Keratinocyte (primary cell): ENCODE data around the gene POC5. TPM values are rescaled to one million over a fixed set of nuclear protein-coding genes. Genes with fewer than 3 reads are reported as not detected.
"Not testable (repeated sequence)": the region's sequence is repeated elsewhere in the genome, so short reads cannot be mapped to it uniquely, and the experiment has no call there.

Experiments
- DNase-seq: peaks from one replicate; pipeline ENCODE4 v3.0.0-alpha.2; 2011; ENCODE audit warnings: low read depth, missing footprints, low spot score
- FAIRE-seq: peaks from 2 replicates; lab custom pipeline; 2011; peaks lifted over from hg19 to GRCh38; lab: Jason Lieb, UNC
- H2AFZ ChIP-seq: 2 replicates; pipeline ENCODE4 v1.6.0; 2012; ENCODE audit warnings: low read length, control low read depth, inconsistent platforms; ENCODE audit not compliant: control insufficient read depth
- H3K27ac ChIP-seq: 2 replicates; pipeline ENCODE4 v1.5.1; 2011; ENCODE audit warnings: low read length; ENCODE audit not compliant: control insufficient read depth, insufficient read depth
- H3K27me3 ChIP-seq: 3 replicates; pipeline ENCODE4 v1.6.0; 2011; ENCODE audit warnings: low read length; ENCODE audit not compliant: control insufficient read depth, insufficient read depth; ENCODE audit errors: extremely low read depth
- H3K36me3 ChIP-seq, 2 experiments: 2 replicates in 1 of 2; 3 replicates in 1 of 2; pipeline ENCODE4 v1.5.1; 2011; ENCODE audit warnings: low read length in 2 of 2, mild to moderate bottlenecking in 1 of 2; ENCODE audit not compliant: control insufficient read depth in 2 of 2, insufficient read depth in 2 of 2; ENCODE audit errors: extremely low read depth in 1 of 2
- H3K4me1 ChIP-seq: 3 replicates; pipeline ENCODE4 v1.5.1; 2011; ENCODE audit warnings: low read length; ENCODE audit not compliant: control insufficient read depth, insufficient read depth; ENCODE audit errors: extremely low read depth
- H3K4me2 ChIP-seq: 3 replicates; pipeline ENCODE4 v1.6.0; 2011; ENCODE audit warnings: low read depth, low read length; ENCODE audit not compliant: control insufficient read depth, insufficient read depth; ENCODE audit errors: extremely low read depth
- H3K4me3 ChIP-seq, 3 experiments: fragments of 200-600 bp in 1 of 3; sonication (generic) in 1 of 3; 2 replicates in 2 of 3; 3 replicates in 1 of 3; pipeline ENCODE4 v1.5.1; 2011 to 2016; ENCODE audit warnings: low read length in 3 of 3, mild to moderate bottlenecking in 3 of 3, control low read depth in 2 of 3, inconsistent platforms in 1 of 3, low read depth in 1 of 3, mixed read lengths in 1 of 3, mixed run types in 1 of 3, moderate library complexity in 1 of 3; ENCODE audit not compliant: control insufficient read depth in 2 of 3, insufficient read depth in 2 of 3; ENCODE audit errors: extremely low read depth in 1 of 3
- H3K79me2 ChIP-seq: 2 replicates; pipeline ENCODE4 v1.6.0; 2012; ENCODE audit warnings: low read length; ENCODE audit not compliant: control insufficient read depth, insufficient read depth
- H3K9ac ChIP-seq: 3 replicates; pipeline ENCODE4 v1.6.0; 2011; ENCODE audit warnings: low read length; ENCODE audit not compliant: control insufficient read depth, insufficient read depth; ENCODE audit errors: extremely low read depth
- H3K9me1 ChIP-seq: 3 replicates; pipeline ENCODE4 v1.6.0; 2011; ENCODE audit warnings: low read length; ENCODE audit not compliant: control insufficient read depth, insufficient read depth; ENCODE audit errors: extremely low read depth
- H3K9me3 ChIP-seq: 2 replicates; pipeline ENCODE4 v1.5.1; 2012; ENCODE audit warnings: low read depth, low read length; ENCODE audit not compliant: control insufficient read depth
- H4K20me1 ChIP-seq: 3 replicates; pipeline ENCODE4 v1.6.0; 2011; ENCODE audit warnings: low read length; ENCODE audit not compliant: control insufficient read depth, insufficient read depth; ENCODE audit errors: extremely low read depth
- EZH2 ChIP-seq: IDR thresholded peaks from one replicate; pipeline ENCODE4 v1.6.1; 2012; ENCODE audit warnings: inconsistent platforms, mild to moderate bottlenecking, low read length, moderate library complexity
- dilution Hi-C: fragments of 300-500 bp; cut with MboI; formaldehyde crosslinking; loops from one replicate; pipeline ENCODE4 v1.7.0; 2020; ENCODE audit warnings: low sequenced_read_pairs; ENCODE audit not compliant: extremely low pct_ligation_motif_present
- polyA plus RNA-seq, 5 experiments: library from polyadenylated mRNA; depleted of rRNA in 3 of 5; stranded (reverse) in 3 of 5; stranded (forward) in 1 of 5; unstranded in 1 of 5; fragments of >200 nt; gene quantifications; 1 replicate in 1 of 5; 2 replicates in 3 of 5; 3 replicates in 1 of 5; pipeline versions ENCODE4 v1.2.1 to v1.2.3, GENCODE V29; 2011 to 2012; ENCODE audit warnings: missing spikeins in 2 of 5, low read depth in 1 of 5, low replicate concordance in 1 of 5
- TF ChIP-seq, protein P1 (sequence below), 3 experiments: IDR thresholded peaks in 1 of 3; conservative IDR thresholded peaks in 1 of 3; optimal IDR thresholded peaks in 1 of 3; 2 replicates in 2 of 3; 3 replicates in 1 of 3; pipeline versions ENCODE3 to v1.5.1; 2011; ENCODE audit warnings: low read length in 3 of 3, mild to moderate bottlenecking in 3 of 3, moderate library complexity in 2 of 3, control low read depth in 1 of 3, inconsistent platforms in 1 of 3; ENCODE audit not compliant: insufficient read depth in 2 of 3; ENCODE audit errors: extremely low read depth in 1 of 3

The POC5 gene
- polyA plus RNA-seq, 1 donor (not counting 4 experiments of a cell fraction or from before 2014, with no cell fraction given) = 10.4 TPM

DNA sequence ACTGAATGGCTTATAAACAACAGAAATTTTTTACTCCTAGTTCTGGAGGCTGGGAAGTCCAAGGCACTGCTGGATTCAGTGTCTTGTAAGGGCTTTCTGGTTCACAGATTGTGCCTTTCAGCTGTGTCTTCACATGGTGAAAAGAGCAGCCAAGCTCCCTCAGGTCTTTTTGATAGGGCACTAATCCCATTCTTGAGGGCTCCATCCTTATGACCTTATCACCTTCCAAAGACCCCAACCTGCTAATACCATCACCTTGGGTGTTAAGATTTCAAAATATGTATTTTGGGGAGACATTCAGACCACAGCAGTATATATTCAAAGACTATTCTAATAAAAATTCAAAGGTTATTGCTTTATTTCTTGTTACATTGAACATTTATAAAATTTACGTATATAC is 16.5 kb upstream of the POC5 start:
- dilution Hi-C loops = no loop called here

DNA sequence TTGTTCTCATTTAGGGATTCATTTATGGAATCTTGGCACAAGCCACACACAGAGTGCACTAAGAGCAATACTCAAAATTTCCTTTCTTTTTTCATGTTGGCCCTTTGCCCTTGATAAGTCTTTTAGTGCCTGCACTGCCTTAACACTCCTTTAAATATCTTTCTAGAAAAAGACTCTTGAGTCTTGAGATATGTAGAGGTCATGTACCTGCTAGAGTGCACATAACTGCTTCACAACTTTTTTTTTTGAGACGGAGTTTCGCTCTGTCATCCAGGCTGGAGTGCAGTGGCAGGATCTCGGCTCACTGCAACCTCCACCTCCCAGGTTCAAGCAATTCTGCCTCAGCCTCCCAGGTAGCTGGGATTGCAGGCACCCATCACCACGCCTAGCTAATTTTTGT is 14.3 kb upstream of the POC5 start:
- H3K9me3 ChIP-seq, H3K9ac ChIP-seq, DNase-seq, H3K4me2 ChIP-seq, H4K20me1 ChIP-seq, H3K27ac ChIP-seq, H2AFZ ChIP-seq, H3K4me1 ChIP-seq, H3K36me3 ChIP-seq, dilution Hi-C loops, H3K27me3 ChIP-seq, FAIRE-seq, H3K79me2 ChIP-seq, H3K4me3 ChIP-seq, H3K9me1 ChIP-seq: not testable (repeated sequence)

More for the DNA sequence above, 16.5 kb upstream of the POC5 start:
- H3K4me2 ChIP-seq = no peak overlapping the region
- no peak overlapping the region for H2AFZ ChIP-seq
- no peaks in the 10 kb centered on the region for H3K4me1 ChIP-seq
- H3K9me3 ChIP-seq = no peaks in the 10 kb centered on the region
- TF ChIP-seq, protein P1, sequence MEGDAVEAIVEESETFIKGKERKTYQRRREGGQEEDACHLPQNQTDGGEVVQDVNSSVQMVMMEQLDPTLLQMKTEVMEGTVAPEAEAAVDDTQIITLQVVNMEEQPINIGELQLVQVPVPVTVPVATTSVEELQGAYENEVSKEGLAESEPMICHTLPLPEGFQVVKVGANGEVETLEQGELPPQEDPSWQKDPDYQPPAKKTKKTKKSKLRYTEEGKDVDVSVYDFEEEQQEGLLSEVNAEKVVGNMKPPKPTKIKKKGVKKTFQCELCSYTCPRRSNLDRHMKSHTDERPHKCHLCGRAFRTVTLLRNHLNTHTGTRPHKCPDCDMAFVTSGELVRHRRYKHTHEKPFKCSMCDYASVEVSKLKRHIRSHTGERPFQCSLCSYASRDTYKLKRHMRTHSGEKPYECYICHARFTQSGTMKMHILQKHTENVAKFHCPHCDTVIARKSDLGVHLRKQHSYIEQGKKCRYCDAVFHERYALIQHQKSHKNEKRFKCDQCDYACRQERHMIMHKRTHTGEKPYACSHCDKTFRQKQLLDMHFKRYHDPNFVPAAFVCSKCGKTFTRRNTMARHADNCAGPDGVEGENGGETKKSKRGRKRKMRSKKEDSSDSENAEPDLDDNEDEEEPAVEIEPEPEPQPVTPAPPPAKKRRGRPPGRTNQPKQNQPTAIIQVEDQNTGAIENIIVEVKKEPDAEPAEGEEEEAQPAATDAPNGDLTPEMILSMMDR (optimal IDR thresholded peaks at IDR 0.05 in 1 of 3, IDR thresholded peaks at IDR 0.05 in 1 of 3, conservative IDR thresholded peaks at IDR 0.05 in 1 of 3; ENCODE audit: extremely low read depth in 1 of 3, insufficient read depth in 2 of 3, low read length in 3 of 3) = no peak
- no peak for TF ChIP-seq EZH2
- no peak overlapping the region for H3K27ac ChIP-seq
- no peaks in the 10 kb centered on the region for H3K36me3 ChIP-seq
- DNase-seq = no peak
- no peaks in the 10 kb centered on the region for H3K79me2 ChIP-seq
- H3K4me3 ChIP-seq = no peak overlapping the region
- no peaks in the 10 kb centered on the region for H4K20me1 ChIP-seq
- no peaks in the 10 kb centered on the region for H3K27me3 ChIP-seq
- FAIRE-seq = no peak
- no peak overlapping the region for H3K9ac ChIP-seq
- no peaks in the 10 kb centered on the region for H3K9me1 ChIP-seq

DNA sequence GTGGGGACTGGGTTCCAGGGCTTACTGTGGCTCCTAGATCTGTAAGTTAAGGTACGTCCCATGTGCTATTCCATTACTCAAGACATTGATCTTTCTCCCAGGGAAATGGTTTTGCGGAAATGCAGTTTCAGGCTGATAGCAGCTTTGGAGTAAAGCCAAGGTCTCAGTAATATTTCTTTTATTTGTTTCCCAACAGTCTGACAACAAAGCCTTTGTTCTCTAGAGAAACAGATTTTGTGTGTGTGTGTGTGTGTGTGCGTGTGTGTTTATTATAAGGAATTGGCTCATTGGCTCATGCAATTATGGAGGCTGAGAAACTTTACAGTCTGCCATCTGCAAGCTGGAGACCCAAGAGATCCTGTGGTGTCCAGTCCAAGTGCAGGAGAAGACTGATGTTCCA is 12.1 kb upstream of the POC5 start:
- Histone ChIP-seq H3K9me3 (no peaks in the 10 kb centered on the region), H3K4me1 (no peaks in the 10 kb centered on the region), H3K4me3 (no peak overlapping the region), H2AFZ (no peak overlapping the region), H3K27me3 (no peaks in the 10 kb centered on the region), H3K9ac (no peak overlapping the region), H3K36me3 (no peaks in the 10 kb centered on the region), H3K27ac (no peak overlapping the region), H3K9me1 (no peaks in the 10 kb centered on the region), H3K4me2 (no peak overlapping the region), H3K79me2 (no peaks in the 10 kb centered on the region), H4K20me1 (no peaks in the 10 kb centered on the region)
- dilution Hi-C loops = no loop called here
- no peak for DNase-seq
- TF ChIP-seq EZH2 = no peak
- no peak for FAIRE-seq
